IPS-20b (cell line): ENCODE measurements around the gene MRPL14.

Experiments used
- H3K27ac ChIP-seq: one replicate; pipeline ENCODE4 v1.5.1; 2013; ENCODE audit warnings: low read length
- H3K27me3 ChIP-seq: 2 replicates; pipeline ENCODE4 v1.6.1; 2013; ENCODE audit warnings: mild to moderate bottlenecking, low read length, inconsistent platforms; ENCODE audit not compliant: insufficient read depth
- H3K36me3 ChIP-seq: 2 replicates; pipeline ENCODE4 v1.6.1; 2013; ENCODE audit warnings: low read depth, mild to moderate bottlenecking, inconsistent platforms, low read length, moderate library complexity; ENCODE audit not compliant: insufficient read depth
- H3K4me1 ChIP-seq: 2 replicates; pipeline ENCODE4 v1.6.1; 2013; ENCODE audit warnings: mild to moderate bottlenecking, control low read depth, inconsistent platforms, low read length, moderate library complexity; ENCODE audit not compliant: insufficient read depth
- H3K4me3 ChIP-seq: 2 replicates; pipeline ENCODE4 v1.5.1; 2013; ENCODE audit warnings: mild to moderate bottlenecking, low read length, inconsistent platforms
- H3K9ac ChIP-seq: 2 replicates; pipeline ENCODE4 v1.6.1; 2013; ENCODE audit warnings: low read depth, mild to moderate bottlenecking, inconsistent platforms, low read length, moderate library complexity
- H3K9me3 ChIP-seq: 2 replicates; pipeline ENCODE4 v1.6.1; 2013; ENCODE audit warnings: mild to moderate bottlenecking, low read depth, low read length, inconsistent platforms; ENCODE audit not compliant: insufficient read depth

MRPL14 gene

GRCh38 chr6:44065443-44066140 is 61.7 kb downstream of the MRPL14 start:
- no peak overlapping the region for H3K27ac ChIP-seq
- H3K4me1 ChIP-seq = peaks cover 12% of the 10 kb centered on the region
- H3K27me3 ChIP-seq = no peaks in the 10 kb centered on the region
- H3K36me3 ChIP-seq = no peaks in the 10 kb centered on the region
- no peaks in the 10 kb centered on the region for H3K9me3 ChIP-seq
- no peak overlapping the region for H3K4me3 ChIP-seq
- no peak overlapping the region for H3K9ac ChIP-seq

DNA sequence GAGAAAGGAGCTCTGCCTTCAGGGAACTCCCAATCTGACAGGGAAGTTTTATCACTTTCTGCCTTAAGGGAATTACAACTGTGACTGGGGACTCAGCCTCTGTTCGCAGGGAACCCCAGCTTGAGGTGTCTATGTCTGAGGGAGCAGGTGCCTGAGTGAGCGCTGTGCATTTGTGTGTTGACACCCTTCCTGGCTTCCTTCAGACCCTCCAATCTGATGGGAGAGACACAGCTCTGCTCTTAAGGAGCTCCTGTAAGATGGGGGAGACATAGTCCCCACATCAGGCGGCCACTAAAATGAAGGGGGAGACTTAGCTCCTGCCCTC is 62.3 kb downstream of the MRPL14 start:
- H3K27ac ChIP-seq = no peak overlapping the region

DNA sequence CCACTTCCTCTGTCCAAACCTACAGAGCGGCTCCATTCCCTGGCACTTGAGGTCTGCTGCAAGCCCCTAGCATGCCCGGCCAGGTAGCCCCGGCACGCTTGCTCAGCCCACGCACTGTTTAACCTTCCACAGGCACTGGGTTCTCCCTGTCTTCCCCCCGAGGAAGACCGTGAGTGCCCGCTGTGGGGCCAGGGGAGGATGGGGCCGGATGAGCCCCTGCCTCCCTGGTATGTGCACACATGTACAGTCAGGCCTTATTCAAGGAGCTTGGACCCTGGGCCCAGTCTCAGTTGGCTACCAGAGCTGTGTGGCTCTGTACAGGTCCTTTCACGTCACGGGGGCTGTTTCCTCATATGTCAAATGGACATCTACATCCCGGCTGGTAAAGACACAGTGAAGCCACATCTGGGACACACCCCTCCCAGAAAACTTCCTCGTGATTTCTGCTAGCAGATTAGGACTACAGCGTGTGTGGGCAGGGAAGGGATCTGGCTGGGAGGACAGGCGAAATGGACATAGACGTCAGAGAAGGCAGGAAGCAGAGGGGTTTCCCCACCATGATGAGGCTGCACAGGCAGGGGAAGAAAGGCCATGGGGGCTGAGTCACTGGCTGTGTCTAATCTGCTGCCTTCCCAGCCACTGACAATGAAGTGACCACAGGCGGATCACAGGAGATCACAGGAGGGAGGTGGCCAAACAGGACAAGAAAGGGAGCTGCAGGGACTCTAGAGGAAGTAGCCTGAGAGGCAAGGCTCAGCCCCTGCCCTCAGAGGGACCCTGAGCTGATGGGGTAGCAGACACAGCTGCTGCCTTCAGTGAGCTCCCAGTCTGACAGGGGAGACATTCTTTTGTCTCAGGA is 62.9 kb downstream of the MRPL14 start:
- H3K4me3 ChIP-seq = no peak overlapping the region
- H3K27ac ChIP-seq = no peak overlapping the region
- no peaks in the 10 kb centered on the region for H3K27me3 ChIP-seq
- H3K4me1 ChIP-seq = peaks cover 12% of the 10 kb centered on the region
- H3K9ac ChIP-seq = no peak overlapping the region
- no peaks in the 10 kb centered on the region for H3K36me3 ChIP-seq
- H3K9me3 ChIP-seq = 0 out of 2 replicates have a peak, but pooled peaks cover 5% of the 10 kb centered on the region

More for the DNA sequence above, 62.3 kb downstream of the MRPL14 start:
- Histone ChIP-seq H3K4me3 (no peak overlapping the region), H3K4me1 (peaks cover 12% of the 10 kb centered on the region), H3K36me3 (no peaks in the 10 kb centered on the region), H3K9me3 (no peaks in the 10 kb centered on the region), H3K27me3 (no peaks in the 10 kb centered on the region), H3K9ac (no peak overlapping the region)

DNA sequence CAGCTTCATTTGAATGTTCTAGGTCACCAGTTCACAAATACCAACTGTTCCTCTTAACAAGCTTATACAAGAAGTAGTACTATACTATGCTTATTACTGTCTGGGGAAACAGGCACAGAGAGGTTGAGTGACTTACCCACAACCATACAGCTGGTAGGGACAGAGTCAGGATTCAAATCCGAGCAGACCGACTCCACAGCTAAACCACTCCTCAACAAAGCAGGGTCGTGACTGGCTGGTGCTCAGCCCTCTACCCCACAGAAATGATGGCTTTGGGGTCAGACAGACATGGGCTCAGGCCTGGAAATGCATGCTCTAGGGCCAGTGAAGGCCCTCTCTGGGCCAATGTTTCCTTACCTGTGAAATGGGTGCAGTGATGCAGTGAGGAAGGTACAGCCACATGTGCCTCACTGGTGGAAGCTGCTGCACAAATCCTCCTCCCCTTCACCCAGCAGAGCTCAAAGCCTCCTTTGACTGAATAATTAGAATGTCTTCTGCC is 63.6 kb downstream of the MRPL14 start:
- H3K9ac ChIP-seq = no peak overlapping the region
- no peak overlapping the region for H3K27ac ChIP-seq
- peaks cover 7% of the 10 kb centered on the region for H3K4me1 ChIP-seq
- no peak overlapping the region for H3K4me3 ChIP-seq
- H3K9me3 ChIP-seq = 0 out of 2 replicates have a peak, but pooled peaks cover 5% of the 10 kb centered on the region
- H3K27me3 ChIP-seq = no peaks in the 10 kb centered on the region
- no peaks in the 10 kb centered on the region for H3K36me3 ChIP-seq
